Stimulated activated CD4-positive, alpha-beta T cell treated with anti-CD3 and anti-CD28 coated beads, TNF-alpha, amount 100 ng/mL, for 48 hours (primary cell): ENCODE data around the gene GDPD5.

Experiments
- DNase-seq, 3 donors: peaks; one replicate each; pipeline ENCODE4 v3.0.0-alpha.2; 2020; ENCODE audit warnings: low read depth in 3 of 3

GDPD5 gene

GRCh38 chr11:75516140-75516539, 9.6 kb downstream of the GDPD5 start:
- DNase-seq = no peak

GRCh38 chr11:75514596-75514995, 11.1 kb downstream of the GDPD5 start:
- no peak for DNase-seq

GRCh38 chr11:75513250-75513649, 12.5 kb downstream of the GDPD5 start:
- no peak for DNase-seq

- DNase-seq = no peak
These were observed 15.1 kb downstream of the GDPD5 start for GRCh38 chr11:75510723-75511019.

GRCh38 chr11:75510004-75510722, 15.6 kb downstream of the GDPD5 start:
- DNase-seq = no peak

GRCh38 chr11:75509020-75509720, 16.6 kb downstream of the GDPD5 start:
- no peak for DNase-seq

- no peak for DNase-seq
These were observed 17.6 kb downstream of the GDPD5 start for GRCh38 chr11:75508051-75508561.

- no peak for DNase-seq
These were observed 18.2 kb downstream of the GDPD5 start for GRCh38 chr11:75507571-75507970.

GRCh38 chr11:75506827-75507226, 18.9 kb downstream of the GDPD5 start:
- DNase-seq = no peak

GRCh38 chr11:75505916-75506692, 19.6 kb downstream of the GDPD5 start:
- no peak for DNase-seq

- DNase-seq = no peak
These were observed 21.2 kb downstream of the GDPD5 start for GRCh38 chr11:75504501-75504900.

GRCh38 chr11:75503531-75504099, 22.1 kb downstream of the GDPD5 start:
- no peak for DNase-seq

GRCh38 chr11:75502138-75502537, 23.6 kb downstream of the GDPD5 start:
- DNase-seq = no peak

- no peak for DNase-seq
These were observed 25.0 kb downstream of the GDPD5 start for GRCh38 chr11:75500742-75501141.

- no peak for DNase-seq
These were observed 26.1 kb downstream of the GDPD5 start for GRCh38 chr11:75499423-75500190.

GRCh38 chr11:75498556-75499255, 27.0 kb downstream of the GDPD5 start:
- no peak for DNase-seq

GRCh38 chr11:75497788-75498409, 27.8 kb downstream of the GDPD5 start:
- DNase-seq = no peak

- DNase-seq = no peak
These were observed 29.4 kb downstream of the GDPD5 start for GRCh38 chr11:75496305-75496752.

GRCh38 chr11:75495749-75496304, 29.9 kb downstream of the GDPD5 start:
- no peak for DNase-seq

- no peak for DNase-seq
These were observed 32.1 kb downstream of the GDPD5 start for GRCh38 chr11:75493626-75494025.
